ENCODE data around the gene CDC27. TPM values are rescaled to one million over a fixed set of nuclear protein-coding genes. Genes with fewer than 3 reads are reported as not detected.

CDC27 gene
- total RNA-seq, 2 donors from 2014 or later: 66.0 to 69.2 TPM

DNA sequence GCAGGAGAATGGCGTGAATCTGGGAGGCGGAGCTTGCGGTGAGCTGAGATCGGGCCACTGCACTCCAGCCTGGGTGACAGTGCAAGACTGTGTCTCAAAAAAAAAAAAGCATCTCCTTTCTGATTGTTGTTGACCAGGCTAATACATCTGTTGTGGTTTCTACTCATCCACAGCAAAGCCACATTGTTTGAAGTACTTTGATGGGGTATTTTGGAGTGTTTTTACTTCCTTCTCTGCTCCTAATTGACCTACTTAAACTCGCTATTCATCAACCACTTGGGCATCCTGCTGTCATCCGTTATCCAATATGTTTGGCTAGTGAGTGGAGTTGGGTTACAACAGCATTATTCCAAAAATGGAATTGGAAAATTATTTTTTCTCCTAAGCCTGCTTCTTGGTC is 3.5 kb upstream of the CDC27 start:
- TF ChIP-seq, protein P1, sequence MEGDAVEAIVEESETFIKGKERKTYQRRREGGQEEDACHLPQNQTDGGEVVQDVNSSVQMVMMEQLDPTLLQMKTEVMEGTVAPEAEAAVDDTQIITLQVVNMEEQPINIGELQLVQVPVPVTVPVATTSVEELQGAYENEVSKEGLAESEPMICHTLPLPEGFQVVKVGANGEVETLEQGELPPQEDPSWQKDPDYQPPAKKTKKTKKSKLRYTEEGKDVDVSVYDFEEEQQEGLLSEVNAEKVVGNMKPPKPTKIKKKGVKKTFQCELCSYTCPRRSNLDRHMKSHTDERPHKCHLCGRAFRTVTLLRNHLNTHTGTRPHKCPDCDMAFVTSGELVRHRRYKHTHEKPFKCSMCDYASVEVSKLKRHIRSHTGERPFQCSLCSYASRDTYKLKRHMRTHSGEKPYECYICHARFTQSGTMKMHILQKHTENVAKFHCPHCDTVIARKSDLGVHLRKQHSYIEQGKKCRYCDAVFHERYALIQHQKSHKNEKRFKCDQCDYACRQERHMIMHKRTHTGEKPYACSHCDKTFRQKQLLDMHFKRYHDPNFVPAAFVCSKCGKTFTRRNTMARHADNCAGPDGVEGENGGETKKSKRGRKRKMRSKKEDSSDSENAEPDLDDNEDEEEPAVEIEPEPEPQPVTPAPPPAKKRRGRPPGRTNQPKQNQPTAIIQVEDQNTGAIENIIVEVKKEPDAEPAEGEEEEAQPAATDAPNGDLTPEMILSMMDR (IDR thresholded peaks at IDR 0.05): no peak
- Histone ChIP-seq H3K36me3 (no peaks in the 10 kb centered on the region), H3K27me3 (replicated peaks; ENCODE audit: insufficient read depth) (no peaks in the 10 kb centered on the region), H3K4me1 (ENCODE audit: control insufficient read depth in 1 of 2, low read depth in 2 of 2) (peaks cover 7% of the 10 kb centered on the region in 2 donors), H3K9me3 (no peaks in the 10 kb centered on the region), H3K4me3 (no peak overlapping the region), H3K27ac (no peak overlapping the region)
- DNase-seq (ENCODE audit: low spot score) (no peak), ATAC-seq (ENCODE audit: insufficient number of reproducible peaks, low FRiP score, low read depth) (no peak)

DNA sequence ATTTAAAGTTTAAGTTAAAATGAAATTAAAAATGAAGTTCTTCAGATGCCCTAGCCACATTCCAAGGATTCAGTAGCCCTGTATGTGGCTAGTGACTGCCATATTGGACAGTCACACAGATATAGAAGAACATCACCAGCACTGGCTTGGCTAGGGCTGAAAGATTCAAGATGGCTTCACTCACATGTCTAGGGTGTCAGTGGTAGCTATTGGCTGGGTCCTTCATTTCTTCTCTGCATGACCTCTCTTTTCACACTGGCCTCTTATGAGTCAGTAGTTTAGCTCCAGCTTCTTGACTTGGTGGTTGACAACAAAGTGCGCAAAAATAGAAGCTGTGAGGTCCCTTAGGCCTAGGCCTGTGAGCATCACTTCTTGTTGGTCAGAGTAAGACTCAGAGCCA is 1.7 kb upstream of the CDC27 start:
- DNase-seq (ENCODE audit: low spot score): no peak
- H3K4me3 ChIP-seq: no peak overlapping the region
- H3K27ac ChIP-seq: no peak overlapping the region
- H3K27me3 ChIP-seq (replicated peaks; ENCODE audit: insufficient read depth): no peaks in the 10 kb centered on the region
- H3K9me3 ChIP-seq: no peaks in the 10 kb centered on the region
- H3K36me3 ChIP-seq: no peaks in the 10 kb centered on the region
- TF ChIP-seq, protein P1 (IDR thresholded peaks at IDR 0.05): no peak
- ATAC-seq (ENCODE audit: insufficient number of reproducible peaks, low FRiP score, low read depth): no peak
- peaks cover 23 to 25% of the 10 kb centered on the region in 2 donors for H3K4me1 ChIP-seq (ENCODE audit: control insufficient read depth in 1 of 2, low read depth in 2 of 2)

DNA sequence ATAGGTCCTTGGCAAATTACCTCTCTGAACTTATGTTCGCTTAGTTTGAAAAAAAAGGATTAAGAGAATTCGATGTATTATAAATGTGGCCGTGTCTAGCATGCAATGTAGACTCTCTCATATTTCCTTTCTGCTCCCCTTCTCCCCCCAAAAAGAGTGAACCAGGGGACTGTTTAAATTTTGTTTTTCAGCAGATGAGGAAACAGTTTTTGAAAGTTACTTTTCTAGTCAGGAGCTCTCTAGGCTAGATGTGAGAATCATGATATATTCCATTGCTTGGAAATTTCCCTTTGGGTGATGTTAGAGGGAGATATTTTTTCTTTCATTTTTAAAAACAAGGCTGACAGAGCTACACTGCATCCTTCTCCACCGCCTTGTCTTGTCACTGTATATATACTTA is 1.1 kb upstream of the CDC27 start:
- Histone ChIP-seq H3K36me3 (no peaks in the 10 kb centered on the region), H3K27me3 (replicated peaks; ENCODE audit: insufficient read depth) (no peaks in the 10 kb centered on the region), H3K27ac (no peak overlapping the region), H3K4me1 (ENCODE audit: control insufficient read depth in 1 of 2, low read depth in 2 of 2) (peaks cover 28 to 30% of the 10 kb centered on the region in 2 donors), H3K4me3 (no peak overlapping the region), H3K9me3 (no peaks in the 10 kb centered on the region)
- DNase-seq (ENCODE audit: low spot score) (no peak), ATAC-seq (ENCODE audit: insufficient number of reproducible peaks, low FRiP score, low read depth) (no peak)
- TF ChIP-seq, protein P1 (IDR thresholded peaks at IDR 0.05): no peak

DNA sequence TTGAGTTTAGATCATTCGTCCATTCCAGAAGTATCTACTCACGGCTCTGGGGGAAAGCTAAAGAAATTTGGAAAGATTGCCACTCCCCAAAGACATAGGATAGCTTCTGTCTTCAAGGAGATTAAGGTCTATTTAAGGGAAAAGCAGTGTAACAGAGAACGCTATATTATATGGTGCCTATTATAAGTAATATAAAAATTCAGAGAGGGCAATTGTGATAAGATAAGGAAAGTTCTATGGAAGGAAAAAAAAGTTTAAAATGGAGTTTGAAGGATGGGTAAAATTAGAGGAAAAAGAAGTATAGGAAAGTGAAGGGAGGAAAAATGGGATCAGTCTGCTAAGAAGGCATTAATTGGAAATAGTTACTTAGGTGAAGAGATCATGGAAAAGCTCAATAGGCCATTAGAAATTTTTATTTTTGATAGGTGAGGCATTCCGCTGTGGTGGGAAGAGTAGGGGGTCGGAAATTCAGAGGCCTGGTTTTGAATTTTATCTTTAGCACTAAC is 690 bp upstream of the CDC27 start:
- Histone ChIP-seq H3K9me3 (no peaks in the 10 kb centered on the region), H3K27me3 (replicated peaks; ENCODE audit: insufficient read depth) (no peaks in the 10 kb centered on the region), H3K36me3 (no peaks in the 10 kb centered on the region), H3K4me1 (ENCODE audit: control insufficient read depth in 1 of 2, low read depth in 2 of 2) (peaks cover 29 to 33% of the 10 kb centered on the region in 2 donors), H3K27ac (peak overlapping the region; percentile 45 to 99), H3K4me3 (peak overlapping the region; percentile 99)
- TF ChIP-seq, protein P1 (IDR thresholded peaks at IDR 0.05): no peak
- no peak for DNase-seq (ENCODE audit: low spot score)
- no peak for ATAC-seq (ENCODE audit: insufficient number of reproducible peaks, low FRiP score, low read depth)

DNA sequence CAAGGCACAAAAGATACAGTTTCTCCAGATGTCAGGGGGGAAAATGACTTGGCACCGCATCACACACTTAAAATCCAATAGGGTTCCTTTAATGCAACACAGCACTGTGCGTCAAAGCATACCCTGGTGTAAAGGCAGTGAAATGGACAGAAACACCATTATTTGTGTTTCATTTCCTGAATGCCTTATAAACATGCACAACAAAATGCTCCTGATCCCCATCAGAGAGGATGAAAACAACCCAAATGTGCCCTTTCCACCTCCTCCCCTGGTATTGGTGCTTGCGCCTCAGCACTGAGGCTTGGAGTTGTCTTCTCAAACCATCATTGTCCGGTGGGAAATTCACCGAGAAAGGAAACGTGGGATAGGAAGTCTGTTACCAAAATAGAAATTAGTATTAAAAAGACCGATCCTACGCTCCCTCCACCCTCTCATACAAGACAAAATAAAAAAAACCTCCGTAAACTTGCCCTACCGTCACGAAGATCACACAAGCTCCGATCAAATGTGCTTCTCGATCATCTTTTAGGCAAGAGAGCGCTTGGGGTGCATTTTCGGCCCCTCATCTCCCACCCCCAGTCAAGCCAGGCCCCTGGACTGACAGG is 722 bp downstream of the CDC27 start:
- ATAC-seq (ENCODE audit: insufficient number of reproducible peaks, low FRiP score, low read depth): no peak
- Histone ChIP-seq H3K27ac (peak overlapping the region; percentile 96 to 99), H3K27me3 (replicated peaks; ENCODE audit: insufficient read depth) (no peaks in the 10 kb centered on the region), H3K4me3 (peak overlapping the region; percentile 99), H3K4me1 (ENCODE audit: control insufficient read depth in 1 of 2, low read depth in 2 of 2) (peaks cover 43 to 45% of the 10 kb centered on the region in 2 donors), H3K36me3 (no peaks in the 10 kb centered on the region), H3K9me3 (no peaks in the 10 kb centered on the region)
- no peak for DNase-seq (ENCODE audit: low spot score)
- TF ChIP-seq, protein P1 (IDR thresholded peaks at IDR 0.05): no peak

Data from thoracic aorta (tissue), 2 donors.